Duodenal mucosa (tissue), 2 donors: ENCODE data around the gene KLK12.

Source experiments
- H3K27ac ChIP-seq: one replicate; pipeline ENCODE4 v1.7.0; 2013; ENCODE audit warnings: low read depth, low read length
- H3K27me3 ChIP-seq, 2 donors: one replicate each; pipeline ENCODE4 v1.7.0; 2013; ENCODE audit warnings: low read length in 2 of 2, control low read depth in 1 of 2; ENCODE audit not compliant: insufficient read depth in 2 of 2, control insufficient read depth in 1 of 2
- H3K36me3 ChIP-seq, 2 donors: one replicate each; pipeline ENCODE4 v1.7.0; 2013; ENCODE audit warnings: low read length in 2 of 2, control low read depth in 1 of 2; ENCODE audit not compliant: insufficient read depth in 2 of 2, control insufficient read depth in 1 of 2
- H3K4me1 ChIP-seq, 2 donors: one replicate each; pipeline ENCODE4 v1.7.0; 2013; ENCODE audit warnings: low read length in 2 of 2, control low read depth in 1 of 2; ENCODE audit not compliant: insufficient read depth in 2 of 2, control insufficient read depth in 1 of 2
- H3K4me3 ChIP-seq, 2 donors: one replicate each; pipeline ENCODE4 v1.7.0; 2013; ENCODE audit warnings: low read length in 2 of 2, low read depth in 1 of 2
- H3K9ac ChIP-seq, 2 donors: one replicate each; pipeline ENCODE4 v1.7.0; 2013; ENCODE audit warnings: low read length in 2 of 2, low read depth in 1 of 2
- H3K9me3 ChIP-seq, 2 donors: one replicate each; pipeline ENCODE4 v1.7.0; 2013; ENCODE audit warnings: low read length in 2 of 2, control low read depth in 1 of 2; ENCODE audit not compliant: control insufficient read depth in 1 of 2

The KLK12 gene

GRCh38 chr19:51005248-51005647 is 29.6 kb downstream of the KLK12 start:
- Histone ChIP-seq H3K27ac (no peak overlapping the region), H3K27me3 (peaks cover 0 to 3% of the 10 kb centered on the region in 2 donors), H3K36me3 (no peaks in the 10 kb centered on the region), H3K4me1 (no peaks in the 10 kb centered on the region), H3K9ac (no peak overlapping the region), H3K9me3 (no peaks in the 10 kb centered on the region), H3K4me3 (no peak overlapping the region)

- Histone ChIP-seq H3K4me1 (no peaks in the 10 kb centered on the region), H3K9me3 (no peaks in the 10 kb centered on the region), H3K4me3 (no peak overlapping the region), H3K36me3 (no peaks in the 10 kb centered on the region), H3K27ac (no peak overlapping the region), H3K9ac (no peak overlapping the region), H3K27me3 (peaks cover 0 to 5% of the 10 kb centered on the region in 2 donors)
Observed at GRCh38 chr19:51003316-51003715, 31.5 kb downstream of the KLK12 start.

GRCh38 chr19:51002542-51003311 is 32.1 kb downstream of the KLK12 start:
- Histone ChIP-seq H3K27me3 (peaks cover 0 to 5% of the 10 kb centered on the region in 2 donors), H3K9ac (no peak overlapping the region), H3K27ac (no peak overlapping the region)

GRCh38 chr19:51002089-51002532 is 32.7 kb downstream of the KLK12 start:
- H3K9ac ChIP-seq, result no peak overlapping the region
- H3K27me3 ChIP-seq, result peaks cover 0 to 5% of the 10 kb centered on the region in 2 donors
- no peaks in the 10 kb centered on the region for H3K36me3 ChIP-seq
- no peak overlapping the region for H3K27ac ChIP-seq
- H3K4me3 ChIP-seq, result no peak overlapping the region
- H3K9me3 ChIP-seq, result no peaks in the 10 kb centered on the region
- H3K4me1 ChIP-seq, result no peaks in the 10 kb centered on the region

More at GRCh38 chr19:51002542-51003311, 32.1 kb downstream of the KLK12 start:
- no peak overlapping the region for H3K4me3 ChIP-seq
- no peaks in the 10 kb centered on the region for H3K4me1 ChIP-seq
- H3K36me3 ChIP-seq, result no peaks in the 10 kb centered on the region
- H3K9me3 ChIP-seq, result no peaks in the 10 kb centered on the region

- Histone ChIP-seq H3K27ac (no peak within 1 kb of the TSS), H3K27me3 (peaks cover 0 to 5% of the 10 kb centered on the region in 2 donors), H3K9me3 (no peaks in the 10 kb centered on the region), H3K9ac (no peak within 1 kb of the TSS), H3K36me3 (no peaks in the 10 kb centered on the region), H3K4me1 (no peaks in the 10 kb centered on the region), H3K4me3 (no peak within 1 kb of the TSS)
Observed at GRCh38 chr19:51001515-51001914, 33.3 kb downstream of the KLK12 start, which contains the start of gene KLK8. Gene KLK8 (minus strand): TSS chr19:51001604. CDS start chr19:51001167, 437 bp downstream.

- H3K9me3 ChIP-seq, result no peaks in the 10 kb centered on the region
- H3K27me3 ChIP-seq, result peaks cover 0 to 5% of the 10 kb centered on the region in 2 donors
- no peaks in the 10 kb centered on the region for H3K36me3 ChIP-seq
- no peak overlapping the region for H3K4me3 ChIP-seq
- no peak overlapping the region for H3K9ac ChIP-seq
- no peaks in the 10 kb centered on the region for H3K4me1 ChIP-seq
- H3K27ac ChIP-seq, result no peak overlapping the region
Observed at GRCh38 chr19:51000981-51001380, 33.8 kb downstream of the KLK12 start.

- no peak overlapping the region for H3K27ac ChIP-seq
- H3K36me3 ChIP-seq, result no peaks in the 10 kb centered on the region
- no peak overlapping the region for H3K9ac ChIP-seq
- peaks cover 0 to 5% of the 10 kb centered on the region in 2 donors for H3K27me3 ChIP-seq
- no peaks in the 10 kb centered on the region for H3K9me3 ChIP-seq
- H3K4me1 ChIP-seq, result no peaks in the 10 kb centered on the region
- H3K4me3 ChIP-seq, result no peak overlapping the region
Observed at GRCh38 chr19:51000426-51000825, 34.4 kb downstream of the KLK12 start.

GRCh38 chr19:50998686-50999085 is 36.1 kb downstream of the KLK12 start:
- Histone ChIP-seq H3K9me3 (no peaks in the 10 kb centered on the region), H3K27ac (no peak overlapping the region), H3K27me3 (peaks cover 0 to 5% of the 10 kb centered on the region in 2 donors), H3K4me3 (no peak overlapping the region), H3K9ac (no peak overlapping the region), H3K36me3 (no peaks in the 10 kb centered on the region), H3K4me1 (no peaks in the 10 kb centered on the region)

GRCh38 chr19:50998061-50998460 is 36.7 kb downstream of the KLK12 start:
- H3K4me1 ChIP-seq, result no peaks in the 10 kb centered on the region
- no peak overlapping the region for H3K4me3 ChIP-seq
- H3K9ac ChIP-seq, result no peak overlapping the region
- no peaks in the 10 kb centered on the region for H3K36me3 ChIP-seq
- peaks cover 0 to 5% of the 10 kb centered on the region in 2 donors for H3K27me3 ChIP-seq
- H3K9me3 ChIP-seq, result no peaks in the 10 kb centered on the region
- H3K27ac ChIP-seq, result no peak overlapping the region

GRCh38 chr19:50994129-50994528 is 40.7 kb downstream of the KLK12 start:
- no peak overlapping the region for H3K4me3 ChIP-seq
- H3K4me1 ChIP-seq, result no peaks in the 10 kb centered on the region
- H3K27me3 ChIP-seq, result no peaks in the 10 kb centered on the region
- H3K9ac ChIP-seq, result no peak overlapping the region
- H3K27ac ChIP-seq, result no peak overlapping the region
- no peaks in the 10 kb centered on the region for H3K9me3 ChIP-seq
- H3K36me3 ChIP-seq, result no peaks in the 10 kb centered on the region
